HepG2 (cell line): ENCODE measurements around the gene AVPR2. TPM values are rescaled to one million over a fixed set of nuclear protein-coding genes. Genes with fewer than 3 reads are reported as not detected.

Experiments
- ATAC-seq: fragments of 200-7000 bp; cut with Tn5 transposase; 3 replicates; pipeline ENCODE4 v1.9.1; 2020; ENCODE audit warnings: mild to moderate bottlenecking, moderate library complexity
- BruUV-seq: library from RNA; stranded (reverse); fragments of 400-500 nt; replicated peaks from 2 replicates; lab custom pipeline; 2021; lab: Mats Ljungman, UMichigan
- CTCF ChIA-PET: fragments of 300-600 bp; formaldehyde crosslinking; extraction: SDS; loops from one replicate; lab custom pipeline; 2021; ENCODE audit warnings: low total read pairs, inconsistent platforms, low intra/inter-chr PET ratio; lab: Yijun Ruan, JAX
- POLR2A ChIA-PET: fragments of 350-600 bp; sonication (Branson Sonifier 250); formaldehyde crosslinking; loops from one replicate; lab custom pipeline; 2020; ENCODE audit warnings: antibody characterized with exemption, inconsistent platforms; lab: Yijun Ruan, JAX
- DNase-seq: peaks from one replicate; pipeline ENCODE4 v3.0.0-alpha.2; 2015; ENCODE audit warnings: low spot score
- FAIRE-seq: peaks from 3 replicates; lab custom pipeline; 2011; peaks lifted over from hg19 to GRCh38; lab: Jason Lieb, UNC
- H2AFZ ChIP-seq: one replicate; pipeline ENCODE4 v1.6.1; 2011; ENCODE audit warnings: low read length, inconsistent platforms
- H3K27ac ChIP-seq: fragments of 300-600 bp; 3 replicates; pipeline ENCODE4 v1.8.0; 2011; ENCODE audit warnings: mixed run types, mild to moderate bottlenecking, mixed read lengths, low read length, inconsistent platforms; ENCODE audit not compliant: insufficient read depth; ENCODE audit errors: extremely low read length
- H3K27me3 ChIP-seq, 2 experiments: fragments of 200-600 bp in 1 of 2; 2 replicates in 1 of 2; 3 replicates in 1 of 2; pipeline versions ENCODE4 v1.6.0 to v1.8.0; 2011; ENCODE audit warnings: low read length in 2 of 2, mild to moderate bottlenecking in 2 of 2, moderate library complexity in 2 of 2, inconsistent platforms in 1 of 2; ENCODE audit not compliant: insufficient read depth in 2 of 2, control insufficient read depth in 1 of 2
- H3K36me3 ChIP-seq, 2 experiments: fragments of 200-600 bp in 1 of 2; replicated peaks in 1 of 2; 2 replicates in 1 of 2; 3 replicates in 1 of 2; pipeline versions ENCODE4 v1.5.1 to v1.8.0; 2011; ENCODE audit warnings: low read length in 2 of 2, inconsistent platforms in 1 of 2; ENCODE audit not compliant: insufficient read depth in 2 of 2, control insufficient read depth in 1 of 2
- H3K4me1 ChIP-seq: 2 replicates; pipeline ENCODE4 v1.5.1; 2012; ENCODE audit warnings: low read length, inconsistent platforms; ENCODE audit not compliant: insufficient read depth
- H3K4me2 ChIP-seq: 2 replicates; pipeline ENCODE4 v1.6.0; 2011; ENCODE audit warnings: low read depth, low read length, inconsistent platforms
- H3K4me3 ChIP-seq, 3 experiments: fragments of 200-600 bp in 1 of 3; sonication (generic), shearing (Covaris generic) in 1 of 3; replicated peaks in 1 of 3; 2 replicates each; pipeline ENCODE4 v1.5.1; 2011 to 2016; ENCODE audit warnings: low read length in 3 of 3, inconsistent platforms in 2 of 3, low read depth in 2 of 3, mild to moderate bottlenecking in 2 of 3, control low read depth in 1 of 3, mixed read lengths in 1 of 3; ENCODE audit not compliant: insufficient read depth in 1 of 3
- H3K79me2 ChIP-seq: one replicate; pipeline ENCODE4 v1.6.1; 2011; ENCODE audit warnings: low read length, inconsistent platforms; ENCODE audit not compliant: insufficient read depth
- H3K9ac ChIP-seq: 2 replicates; pipeline ENCODE4 v1.6.0; 2011; ENCODE audit warnings: mild to moderate bottlenecking, low read depth, low read length, inconsistent platforms; ENCODE audit not compliant: insufficient read depth
- H3K9me3 ChIP-seq: 2 replicates; pipeline ENCODE4 v1.5.1; 2012; ENCODE audit warnings: mild to moderate bottlenecking, low read length
- H4K20me1 ChIP-seq: 2 replicates; pipeline ENCODE4 v1.6.0; 2011; ENCODE audit warnings: inconsistent platforms, mild to moderate bottlenecking, low read length, moderate library complexity; ENCODE audit not compliant: insufficient read depth
- MEIS1 ChIP-seq: sonication (generic); formaldehyde crosslinking; IDR thresholded peaks from 2 replicates; pipeline ENCODE4 v1.9.0; 2021; ENCODE audit warnings: mild to moderate bottlenecking, missing genetic modification reagents, moderate library complexity, borderline replicate concordance
- PRPF4 ChIP-seq: fragments of 200-400 bp; formaldehyde crosslinking; IDR thresholded peaks from 2 replicates; pipeline ENCODE4 v1.6.1; 2016; ENCODE audit warnings: low read length, low read depth; ENCODE audit not compliant: poor library complexity, severe bottlenecking
- RELA ChIP-seq: sonication (generic); formaldehyde crosslinking; IDR thresholded peaks from 2 replicates; pipeline ENCODE4 v1.4.0; 2020; ENCODE audit warnings: missing genetic modification reagents
- SALL2 ChIP-seq: sonication (generic); formaldehyde crosslinking; IDR thresholded peaks from 2 replicates; pipeline ENCODE4 v1.8.1; 2023; ENCODE audit warnings: mild to moderate bottlenecking, missing genetic modification reagents, inconsistent platforms
- SYNCRIP ChIP-seq: fragments of 200-400 bp; formaldehyde crosslinking; IDR thresholded peaks from 2 replicates; pipeline ENCODE4 v1.6.1; 2018; ENCODE audit warnings: mild to moderate bottlenecking, low read depth, low read length; ENCODE audit not compliant: insufficient read depth
- ZKSCAN1 ChIP-seq: fragments of 150-350 bp; IDR thresholded peaks from 2 replicates; pipeline ENCODE4 v1.6.1; 2014; ENCODE audit warnings: low read length
- ZKSCAN8 ChIP-seq: IDR thresholded peaks from 2 replicates; pipeline ENCODE4 v1.6.1; 2016; ENCODE audit warnings: borderline replicate concordance, missing genetic modification reagents, missing compliant biosample characterization
- ZNF12 ChIP-seq: sonication (generic); formaldehyde crosslinking; IDR thresholded peaks from 2 replicates; pipeline ENCODE4 v1.5.0; 2020; ENCODE audit warnings: missing genetic modification reagents
- ZNF3 ChIP-seq: IDR thresholded peaks from 2 replicates; pipeline ENCODE4 v1.7.0; 2017; ENCODE audit warnings: inconsistent platforms
- ZNF451 ChIP-seq: sonication (generic); formaldehyde crosslinking; IDR thresholded peaks from 2 replicates; pipeline ENCODE4 v1.5.0; 2020; ENCODE audit warnings: mild to moderate bottlenecking, missing genetic modification reagents
- ZNF761 ChIP-seq: sonication (generic); formaldehyde crosslinking; conservative IDR thresholded peaks from 2 replicates; pipeline ENCODE4 v1.4.0; 2020; ENCODE audit warnings: mild to moderate bottlenecking, missing genetic modification reagents
- WGBS: methylation state at CpG from one replicate; pipeline ENCODE4 v1.1.6; 2017; ENCODE audit warnings: low lambda C conversion rate; 5-methylcytosine and 5-hydroxymethylcytosine counted together
- in situ Hi-C: cut with HindIII; loops from 2 replicates; pipeline ENCODE4 v1.10.0; 2017; ENCODE audit warnings: low pct_unique_long_range_greater_than_20kb; ENCODE audit not compliant: extremely low pct_ligation_motif_present
- intact Hi-C: fragments of 100-400 bp; cut with micrococcal nuclease; formaldehyde crosslinking; loops from one replicate; pipeline ENCODE4 v1.10.0; 2022; ENCODE audit not compliant: unreplicated experiment
- polyA plus RNA-seq, 8 experiments: library from polyadenylated mRNA; depleted of rRNA in 3 of 8; stranded (reverse) in 7 of 8; unstranded in 1 of 8; fragments of >200 nt; fragmentation: Illumina TruSeq in 4 of 8; extraction: Trizol in 4 of 8; gene quantifications; 2 replicates each; pipeline versions ENCODE4 v1.2.1 to v1.2.3, GENCODE V29; 2011 to 2016; ENCODE audit warnings: low read depth in 4 of 8, missing spikeins in 1 of 8, mixed read lengths in 1 of 8; ENCODE audit not compliant: insufficient read depth in 1 of 8
- total RNA-seq, 5 experiments: library from RNA; depleted of rRNA; stranded (reverse); fragments of >200 nt; fragmentation: Illumina TruSeq; extraction: Trizol; gene quantifications; 2 replicates each; pipeline ENCODE4 v1.2.3, GENCODE V29; 2016; ENCODE audit warnings: low read depth in 1 of 5
- TF ChIP-seq, protein P1 (sequence below): sonication (generic); formaldehyde crosslinking; IDR thresholded peaks from 2 replicates; pipeline ENCODE4 v1.4.0; 2020; ENCODE audit warnings: mild to moderate bottlenecking, low read depth, missing genetic modification reagents
- TF ChIP-seq, protein P2 (sequence below): IDR thresholded peaks from 2 replicates; pipeline ENCODE4 v1.6.1; 2012; ENCODE audit warnings: low read depth, low read length, improper control_type of control experiment

The AVPR2 gene
- total and polyA plus RNA-seq, 2 of the 13 experiments (the other 11 are each of a cell fraction or from before 2014, with no cell fraction given), result not detected

DNA sequence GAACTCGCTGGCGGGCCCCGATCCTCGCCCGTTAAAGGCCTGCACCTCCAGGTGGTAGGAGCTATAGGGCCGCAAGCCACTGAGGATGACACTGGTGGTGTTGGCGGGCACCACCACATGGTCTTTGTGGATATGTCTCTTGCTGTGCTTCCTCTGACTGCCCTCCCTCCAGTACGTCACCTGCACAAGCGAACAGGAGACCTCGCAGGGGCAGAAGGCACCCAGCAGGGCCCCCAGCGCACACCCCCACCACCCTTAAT lies 39.2 kb upstream of the AVPR2 start:
- H3K4me3 ChIP-seq, result no peak overlapping the region
- H3K27ac ChIP-seq, result no peak overlapping the region
- CTCF ChIA-PET, result no interaction called here
- no peaks in the 10 kb centered on the region for H3K4me1 ChIP-seq
- DNase-seq (no peak), FAIRE-seq (no peak), ATAC-seq (no peak)
- POLR2A ChIA-PET, result no interaction called here
- no CpG with 5 or more reads among the region's 11 CpGs for WGBS
- no peak overlapping the region for H2AFZ ChIP-seq
- no peak overlapping the region for H3K9ac ChIP-seq
- TF ChIP-seq MEIS1 (no peak), ZNF451 (no peak), SALL2 (CRISPR knock-in tag) (no peak), ZNF3 (CRISPR knock-in tag) (no peak), PRPF4 (no peak), ZKSCAN1 (no peak), SYNCRIP (no peak), ZKSCAN8 (CRISPR knock-in tag) (no peak), ZNF761 (CRISPR knock-in tag) (no peak), RELA (CRISPR knock-in tag) (no peak), ZNF12 (CRISPR knock-in tag) (no peak)
- TF ChIP-seq, protein P1, sequence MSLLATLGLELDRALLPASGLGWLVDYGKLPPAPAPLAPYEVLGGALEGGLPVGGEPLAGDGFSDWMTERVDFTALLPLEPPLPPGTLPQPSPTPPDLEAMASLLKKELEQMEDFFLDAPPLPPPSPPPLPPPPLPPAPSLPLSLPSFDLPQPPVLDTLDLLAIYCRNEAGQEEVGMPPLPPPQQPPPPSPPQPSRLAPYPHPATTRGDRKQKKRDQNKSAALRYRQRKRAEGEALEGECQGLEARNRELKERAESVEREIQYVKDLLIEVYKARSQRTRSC, result no peak
- TF ChIP-seq, protein P2, sequence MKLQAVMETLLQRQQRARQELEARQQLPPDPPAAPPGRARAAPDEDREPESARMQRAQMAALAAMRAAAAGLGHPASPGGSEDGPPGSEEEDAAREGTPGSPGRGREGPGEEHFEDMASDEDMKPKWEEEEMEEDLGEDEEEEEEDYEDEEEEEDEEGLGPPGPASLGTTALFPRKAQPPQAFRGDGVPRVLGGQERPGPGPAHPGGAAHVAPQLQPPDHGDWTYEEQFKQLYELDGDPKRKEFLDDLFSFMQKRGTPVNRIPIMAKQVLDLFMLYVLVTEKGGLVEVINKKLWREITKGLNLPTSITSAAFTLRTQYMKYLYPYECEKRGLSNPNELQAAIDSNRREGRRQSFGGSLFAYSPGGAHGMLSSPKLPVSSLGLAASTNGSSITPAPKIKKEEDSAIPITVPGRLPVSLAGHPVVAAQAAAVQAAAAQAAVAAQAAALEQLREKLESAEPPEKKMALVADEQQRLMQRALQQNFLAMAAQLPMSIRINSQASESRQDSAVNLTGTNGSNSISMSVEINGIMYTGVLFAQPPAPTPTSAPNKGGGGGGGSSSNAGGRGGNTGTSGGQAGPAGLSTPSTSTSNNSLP, result no peak
- H3K9me3 ChIP-seq, result no peaks in the 10 kb centered on the region
- BruUV-seq, result no TSS peak
- in situ Hi-C loops, result no loop called here
- H3K79me2 ChIP-seq, result no peaks in the 10 kb centered on the region
- no peaks in the 10 kb centered on the region for H3K27me3 ChIP-seq
- no peak overlapping the region for H3K4me2 ChIP-seq
- no peaks in the 10 kb centered on the region for H3K36me3 ChIP-seq
- H4K20me1 ChIP-seq, result no peaks in the 10 kb centered on the region
- intact Hi-C loops, result no loop called here
